Liver (tissue), 3 donors: ENCODE results near the gene RNH1.

ENCODE experiments used
- CTCF ChIP-seq: fragments of 150-350 bp; IDR thresholded peaks from 2 replicates; pipeline ENCODE4 v1.5.1; 2017; ENCODE audit warnings: improper control_type of control experiment, low read depth, low read length; ENCODE audit not compliant: missing input control
- GABPA ChIP-seq, 2 donors: IDR thresholded peaks in 1 of 2; conservative IDR thresholded peaks in 1 of 2; 2 replicates each; pipeline ENCODE4 v1.6.1; 2016; ENCODE audit warnings: antibody characterized with exemption in 2 of 2, mild to moderate bottlenecking in 1 of 2, moderate library complexity in 1 of 2
- TAF1 ChIP-seq: conservative IDR thresholded peaks from 2 replicates; pipeline ENCODE4 v1.6.1; 2016; ENCODE audit warnings: antibody characterized with exemption, mild to moderate bottlenecking
- YY1 ChIP-seq: IDR thresholded peaks from 2 replicates; pipeline ENCODE4 v1.6.1; 2016; ENCODE audit warnings: antibody characterized with exemption, mild to moderate bottlenecking
- TF ChIP-seq, protein P1 (sequence below): IDR thresholded peaks from 2 replicates; pipeline ENCODE4 v1.6.1; 2016; ENCODE audit warnings: antibody characterized with exemption
- TF ChIP-seq, protein P2 (sequence below): IDR thresholded peaks from 2 replicates; pipeline ENCODE4 v1.6.1; 2016; ENCODE audit warnings: antibody characterized with exemption
- donor health status: healthy.
- donor health status: healthy.

- TF ChIP-seq, protein P1, sequence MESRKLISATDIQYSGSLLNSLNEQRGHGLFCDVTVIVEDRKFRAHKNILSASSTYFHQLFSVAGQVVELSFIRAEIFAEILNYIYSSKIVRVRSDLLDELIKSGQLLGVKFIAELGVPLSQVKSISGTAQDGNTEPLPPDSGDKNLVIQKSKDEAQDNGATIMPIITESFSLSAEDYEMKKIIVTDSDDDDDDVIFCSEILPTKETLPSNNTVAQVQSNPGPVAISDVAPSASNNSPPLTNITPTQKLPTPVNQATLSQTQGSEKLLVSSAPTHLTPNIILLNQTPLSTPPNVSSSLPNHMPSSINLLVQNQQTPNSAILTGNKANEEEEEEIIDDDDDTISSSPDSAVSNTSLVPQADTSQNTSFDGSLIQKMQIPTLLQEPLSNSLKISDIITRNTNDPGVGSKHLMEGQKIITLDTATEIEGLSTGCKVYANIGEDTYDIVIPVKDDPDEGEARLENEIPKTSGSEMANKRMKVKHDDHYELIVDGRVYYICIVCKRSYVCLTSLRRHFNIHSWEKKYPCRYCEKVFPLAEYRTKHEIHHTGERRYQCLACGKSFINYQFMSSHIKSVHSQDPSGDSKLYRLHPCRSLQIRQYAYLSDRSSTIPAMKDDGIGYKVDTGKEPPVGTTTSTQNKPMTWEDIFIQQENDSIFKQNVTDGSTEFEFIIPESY = no peak
- TF ChIP-seq, protein P2, sequence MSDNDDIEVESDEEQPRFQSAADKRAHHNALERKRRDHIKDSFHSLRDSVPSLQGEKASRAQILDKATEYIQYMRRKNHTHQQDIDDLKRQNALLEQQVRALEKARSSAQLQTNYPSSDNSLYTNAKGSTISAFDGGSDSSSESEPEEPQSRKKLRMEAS = no peak
- TF ChIP-seq CTCF (no peak), GABPA (IDR thresholded peaks at IDR 0.05 in 1 of 2, conservative IDR thresholded peaks at IDR 0.05 in 1 of 2) (no peak), YY1 (no peak), TAF1 (no peak)
Observed at GRCh38 chr11:476416-476815, 30.6 kb downstream of the RNH1 start.
